Measurements from ENCODE around the gene RPL32. TPM values are rescaled to one million over a fixed set of nuclear protein-coding genes. Genes with fewer than 3 reads are reported as not detected.
"Not testable (repeated sequence)": the region's sequence is repeated elsewhere in the genome, so short reads cannot be mapped to it uniquely, and the experiment has no call there.

Gene RPL32
- total and polyA plus RNA-seq, 5 donors, result 993 to 1,539 (median 1,038) TPM

- H3K27ac ChIP-seq (ENCODE audit: low read length), result no peak overlapping the region
- ATAC-seq, result no peak
- 98% methylated on average over 4 of the region's 4 CpGs for WGBS
- H3K27me3 ChIP-seq (ENCODE audit: control insufficient read depth, insufficient read depth), result no peaks in the 10 kb centered on the region
- no peak for DNase-seq
- no peak overlapping the region for H3K4me3 ChIP-seq (ENCODE audit: low read length)
- intact Hi-C loops (cut with DNase I), result no loop called here
- peaks cover 9% of the 10 kb centered on the region for H3K4me1 ChIP-seq (ENCODE audit: control insufficient read depth, insufficient read depth, low read length)
- H3K9me3 ChIP-seq (ENCODE audit: control insufficient read depth, low read length), result no peaks in the 10 kb centered on the region
These were observed 1.1 kb upstream of the RPL32 start for GRCh38 chr3:12842469-12842868.

- Histone ChIP-seq H3K4me1 (ENCODE audit: control insufficient read depth, insufficient read depth, low read length) (peaks cover 9% of the 10 kb centered on the region), H3K27me3 (ENCODE audit: control insufficient read depth, insufficient read depth) (no peaks in the 10 kb centered on the region), H3K4me3 (ENCODE audit: low read length) (peak overlapping the region; percentile 56), H3K27ac (ENCODE audit: low read length) (no peak overlapping the region), H3K9me3 (ENCODE audit: control insufficient read depth, low read length) (no peaks in the 10 kb centered on the region)
- no peak for ATAC-seq
- WGBS, result 48% methylated on average over 7 of the region's 7 CpGs
- intact Hi-C loops (cut with DNase I), result no loop called here
- DNase-seq, result no peak
These were observed 584 bp upstream of the RPL32 start for GRCh38 chr3:12841970-12842328.

- Histone ChIP-seq H3K27me3 (ENCODE audit: control insufficient read depth, insufficient read depth) (no peaks in the 10 kb centered on the region), H3K4me3 (ENCODE audit: low read length) (peak overlapping the region; percentile 56), H3K27ac (ENCODE audit: low read length) (peak overlapping the region; percentile 74), H3K9me3 (ENCODE audit: control insufficient read depth, low read length) (no peaks in the 10 kb centered on the region), H3K4me1 (ENCODE audit: control insufficient read depth, insufficient read depth, low read length) (peaks cover 9% of the 10 kb centered on the region)
- ATAC-seq, result peak; percentile 54 to 69
- 6% methylated on average over 18 of the region's 18 CpGs for WGBS
- DNase-seq, result no peak
- intact Hi-C loops (cut with DNase I), result no loop called here
These were observed 695 bp downstream of the RPL32 start for GRCh38 chr3:12840591-12841148.

- H3K4me3 ChIP-seq (ENCODE audit: low read length), result peak overlapping the region; percentile 56
- H3K27me3 ChIP-seq (ENCODE audit: control insufficient read depth, insufficient read depth); H3K4me1 ChIP-seq (ENCODE audit: control insufficient read depth, insufficient read depth, low read length); intact Hi-C loops (cut with DNase I); ATAC-seq; H3K27ac ChIP-seq (ENCODE audit: low read length); DNase-seq; H3K9me3 ChIP-seq (ENCODE audit: control insufficient read depth, low read length): not testable (repeated sequence)
- WGBS, result 54% methylated on average over 10 of the region's 10 CpGs
These were observed 1.2 kb downstream of the RPL32 start for GRCh38 chr3:12840148-12840547.

GRCh38 chr3:12839156-12839946, 2.0 kb downstream of the RPL32 start:
- 71% methylated on average over 11 of the region's 11 CpGs for WGBS
- no peak overlapping the region for H3K4me3 ChIP-seq (ENCODE audit: low read length)
- no peak for ATAC-seq
- H3K4me1 ChIP-seq (ENCODE audit: control insufficient read depth, insufficient read depth, low read length), result peaks cover 9% of the 10 kb centered on the region
- DNase-seq, result no peak
- H3K9me3 ChIP-seq (ENCODE audit: control insufficient read depth, low read length), result no peaks in the 10 kb centered on the region
- intact Hi-C loops (cut with DNase I), result no loop called here
- H3K27ac ChIP-seq (ENCODE audit: low read length), result no peak overlapping the region
- H3K27me3 ChIP-seq (ENCODE audit: control insufficient read depth, insufficient read depth), result no peaks in the 10 kb centered on the region

GRCh38 chr3:12838179-12838965, 3.0 kb downstream of the RPL32 start:
- Histone ChIP-seq H3K9me3 (ENCODE audit: control insufficient read depth, low read length) (no peaks in the 10 kb centered on the region), H3K4me1 (ENCODE audit: control insufficient read depth, insufficient read depth, low read length) (peaks cover 9% of the 10 kb centered on the region), H3K4me3 (ENCODE audit: low read length) (no peak overlapping the region), H3K27me3 (ENCODE audit: control insufficient read depth, insufficient read depth) (no peaks in the 10 kb centered on the region), H3K27ac (ENCODE audit: low read length) (no peak overlapping the region)
- intact Hi-C loops (cut with DNase I), result no loop called here
- no peak for DNase-seq
- no peak for ATAC-seq
- 64% methylated on average over 13 of the region's 13 CpGs for WGBS

- no peak for ATAC-seq
- Histone ChIP-seq H3K4me3 (ENCODE audit: low read length) (no peak overlapping the region), H3K27me3 (ENCODE audit: control insufficient read depth, insufficient read depth) (no peaks in the 10 kb centered on the region), H3K9me3 (ENCODE audit: control insufficient read depth, low read length) (no peaks in the 10 kb centered on the region), H3K4me1 (ENCODE audit: control insufficient read depth, insufficient read depth, low read length) (peaks cover 9% of the 10 kb centered on the region), H3K27ac (ENCODE audit: low read length) (no peak overlapping the region)
- intact Hi-C loops (cut with DNase I), result no loop called here
- DNase-seq, result no peak
- 69% methylated on average over 6 of the region's 6 CpGs for WGBS
These were observed 3.9 kb downstream of the RPL32 start for GRCh38 chr3:12837295-12837986.

- 80% methylated on average over 6 of the region's 6 CpGs for WGBS
- ATAC-seq (no peak), DNase-seq (no peak)
- peaks cover 6% of the 10 kb centered on the region for H3K4me1 ChIP-seq (ENCODE audit: control insufficient read depth, insufficient read depth, low read length)
- no peaks in the 10 kb centered on the region for H3K9me3 ChIP-seq (ENCODE audit: control insufficient read depth, low read length)
- no peak overlapping the region for H3K27ac ChIP-seq (ENCODE audit: low read length)
- H3K4me3 ChIP-seq (ENCODE audit: low read length), result no peak overlapping the region
- intact Hi-C loops (cut with DNase I), result no loop called here
- no peaks in the 10 kb centered on the region for H3K27me3 ChIP-seq (ENCODE audit: control insufficient read depth, insufficient read depth)
These were observed 6.2 kb downstream of the RPL32 start for GRCh38 chr3:12835052-12835665.

GRCh38 chr3:12833222-12834161, 7.9 kb downstream of the RPL32 start:
- Histone ChIP-seq H3K27me3 (ENCODE audit: control insufficient read depth, insufficient read depth) (no peaks in the 10 kb centered on the region), H3K9me3 (ENCODE audit: control insufficient read depth, low read length) (no peaks in the 10 kb centered on the region), H3K4me1 (ENCODE audit: control insufficient read depth, insufficient read depth, low read length) (peaks cover 4% of the 10 kb centered on the region), H3K4me3 (ENCODE audit: low read length) (no peak overlapping the region), H3K27ac (ENCODE audit: low read length) (no peak overlapping the region)
- WGBS, result 80% methylated on average over 13 of the region's 13 CpGs
- no peak for DNase-seq
- ATAC-seq, result no peak
- intact Hi-C loops (cut with DNase I), result no loop called here
